Measurements from ENCODE around the gene CRYBG1. TPM values are rescaled to one million over a fixed set of nuclear protein-coding genes. Genes with fewer than 3 reads are reported as not detected.
A peak's percentile ranks its signal among the peaks of the same experiment; 100 is the strongest.

The CRYBG1 gene
- 18.2 TPM for total RNA-seq

DNA sequence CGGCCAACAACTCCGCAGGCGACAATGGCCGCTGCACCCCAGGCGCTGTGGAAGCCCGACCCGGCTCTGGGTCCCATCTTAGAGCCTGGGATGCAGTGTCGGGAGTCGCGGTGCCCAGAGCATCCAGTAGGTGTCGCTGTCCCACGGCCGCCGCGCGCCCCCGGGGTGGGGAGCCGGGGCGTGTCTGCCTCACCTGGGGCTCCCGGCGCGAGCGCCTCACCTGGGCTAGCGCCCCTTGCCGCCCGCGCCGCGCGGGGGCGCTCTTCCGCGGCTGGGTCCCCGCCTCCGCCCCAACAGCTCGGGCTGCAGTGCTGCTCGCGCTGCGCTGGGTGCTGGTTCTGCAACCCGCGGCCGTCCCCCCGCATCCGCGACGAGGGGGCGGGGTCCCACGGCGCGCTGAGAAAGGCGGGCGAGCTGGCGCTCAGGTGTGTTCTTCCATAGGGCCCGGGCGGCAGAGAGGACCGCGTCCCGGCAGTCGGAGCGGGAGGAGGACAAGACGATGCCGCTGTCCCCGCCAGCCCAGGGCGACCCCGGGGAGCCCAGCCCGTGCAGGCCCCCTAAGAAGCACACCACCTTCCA is at the start of gene CRYBG1:
CRYBG1 (plus strand) TSS at position 308 of the 579 bp plus-strand sequence; CDS start at position 500, 192 bp downstream.
- DNase-seq (ENCODE audit: low spot score), result peak; percentile 66

GRCh38 chr6:106315765-106316374 is 44.6 kb upstream of the CRYBG1 start:
- no peak for DNase-seq (ENCODE audit: low spot score)

DNA sequence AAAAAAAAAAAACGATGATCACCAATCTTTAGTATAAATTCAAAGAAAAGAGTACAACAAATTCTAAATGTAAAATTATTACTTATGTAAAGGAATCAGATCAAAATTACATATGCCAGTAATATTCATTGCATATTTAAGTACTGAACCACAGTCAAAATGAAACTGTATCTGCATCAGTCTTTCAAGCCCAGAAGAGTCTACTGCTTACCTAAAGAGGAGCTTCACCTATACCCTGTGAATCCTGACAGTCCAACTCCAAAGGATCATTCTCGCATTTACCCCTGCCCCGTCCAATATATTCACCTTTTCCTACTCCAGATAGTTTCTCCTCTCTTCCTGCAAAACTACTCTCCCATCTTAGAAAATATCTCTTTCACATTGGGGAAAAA is 44.1 kb upstream of the CRYBG1 start:
- DNase-seq (ENCODE audit: low spot score), result no peak

- DNase-seq (ENCODE audit: low spot score), result no peak
Measured at GRCh38 chr6:106318061-106318460, 42.5 kb upstream of the CRYBG1 start.

DNA sequence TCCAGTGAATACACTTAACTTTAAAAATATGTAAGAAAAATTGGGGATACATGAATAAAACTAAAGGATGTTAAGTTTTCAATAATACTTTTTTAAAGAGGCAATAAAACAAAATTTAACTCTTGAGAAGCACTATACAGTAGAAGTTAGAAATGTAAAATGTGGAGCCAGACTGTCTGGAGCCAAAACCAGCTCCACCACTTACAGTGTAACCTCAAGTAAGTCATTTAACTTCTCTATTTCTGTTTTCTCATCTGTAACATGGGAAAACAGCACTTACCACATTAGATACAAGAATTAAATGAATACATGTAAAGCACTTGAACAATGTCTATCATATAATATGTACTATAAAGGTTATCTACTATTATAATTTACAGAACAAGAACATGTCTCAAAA is 41.7 kb upstream of the CRYBG1 start:
- no peak for DNase-seq (ENCODE audit: low spot score)

- DNase-seq (ENCODE audit: low spot score), result no peak
Measured at GRCh38 chr6:106321940-106322339, 38.6 kb upstream of the CRYBG1 start.

DNA sequence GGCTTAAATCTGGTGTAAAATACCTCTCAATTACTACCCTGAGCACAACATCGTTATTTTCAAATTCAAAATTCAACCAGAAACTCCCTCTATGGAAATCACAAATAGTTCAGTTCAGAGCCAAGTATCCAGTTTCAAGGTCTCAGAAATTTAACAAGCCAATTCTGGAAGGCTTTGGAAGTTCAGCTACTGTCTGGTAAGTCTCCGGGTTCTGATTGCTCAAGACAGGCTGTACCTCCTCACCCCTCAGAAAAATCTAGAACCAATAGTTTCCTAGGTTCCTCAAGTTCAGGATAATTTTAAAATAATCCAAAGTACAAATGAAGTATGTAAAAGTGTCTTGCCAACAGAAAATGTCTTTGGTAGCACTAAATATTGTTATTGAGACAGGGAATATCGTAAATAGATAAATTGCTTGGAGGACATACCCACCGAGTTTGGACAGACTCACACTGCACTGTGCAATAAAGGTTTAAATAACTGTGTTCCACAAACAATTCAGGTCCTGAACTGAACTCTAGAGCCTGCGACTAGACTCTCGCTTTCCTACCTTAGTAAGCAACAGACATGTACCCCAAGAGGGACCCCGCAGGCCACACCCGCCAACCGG is 35.7 kb upstream of the CRYBG1 start:
- DNase-seq (ENCODE audit: low spot score), result no peak

- peak; percentile 100 for DNase-seq (ENCODE audit: low spot score)
Measured at GRCh38 chr6:106325336-106326178, 35.0 kb upstream of the CRYBG1 start, which contains the start of gene ATG5. ATG5 (minus strand) TSS chr6:106325760; CDS start chr6:106316208, 9,552 bp downstream.

DNA sequence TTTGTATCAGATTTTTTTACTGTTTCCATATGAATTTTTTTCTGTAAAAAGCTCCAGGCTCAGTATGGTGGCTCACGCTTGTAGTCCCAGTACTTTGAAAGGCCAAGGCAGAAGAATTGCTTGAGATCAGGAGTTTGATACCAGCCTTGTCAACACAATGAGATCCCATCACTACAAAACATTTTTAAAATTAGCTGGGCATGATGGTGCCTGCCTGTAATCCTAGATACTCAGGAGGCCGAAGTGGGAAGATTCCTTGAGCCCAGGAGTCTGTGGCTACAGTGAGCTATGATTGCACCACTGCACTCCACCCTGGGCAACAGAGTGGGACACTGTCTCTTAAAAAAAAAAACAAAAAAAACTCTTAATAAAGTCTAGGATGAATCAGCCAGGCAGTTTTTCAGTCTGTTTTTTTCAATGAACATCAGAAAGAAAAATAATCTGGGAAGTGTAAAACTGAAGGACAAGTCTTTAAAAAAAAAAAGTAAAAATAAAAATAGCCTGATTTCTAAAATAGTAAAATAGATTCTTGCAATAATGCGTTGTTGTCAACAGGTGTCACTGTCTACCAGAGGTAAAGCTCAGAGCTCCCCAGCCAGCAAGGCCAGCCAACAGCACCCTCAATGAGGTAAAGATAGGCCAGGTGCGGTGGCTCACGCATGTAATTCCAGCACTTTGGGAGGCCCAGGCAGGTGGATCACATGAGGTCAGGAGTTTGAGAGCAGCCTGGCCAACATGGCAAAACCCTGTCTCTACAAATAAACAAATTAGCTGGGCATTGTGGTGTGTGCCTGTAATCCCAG is 25.7 kb upstream of the CRYBG1 start:
- peak; percentile 39 for DNase-seq (ENCODE audit: low spot score)

GRCh38 chr6:106339334-106340029 is 21.0 kb upstream of the CRYBG1 start:
- peak; percentile 48 for DNase-seq (ENCODE audit: low spot score)

DNA sequence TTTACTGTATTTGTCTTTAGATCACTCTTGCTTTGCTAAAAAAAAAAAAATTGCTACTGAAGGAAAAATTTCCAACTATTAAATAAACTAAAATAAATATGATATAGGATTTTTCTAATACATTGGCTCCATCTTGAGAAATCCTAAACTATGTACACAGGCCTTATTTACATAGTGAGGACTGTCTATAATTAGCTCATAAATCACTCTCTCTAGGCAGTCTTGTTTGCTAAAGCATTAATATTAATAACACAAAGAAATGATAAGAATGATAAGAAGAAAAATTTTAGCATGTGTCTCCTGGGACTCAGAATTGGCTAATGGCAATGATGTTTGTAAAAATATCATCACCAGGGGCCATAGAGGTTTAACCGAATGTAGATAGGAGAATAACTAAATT is 13.3 kb upstream of the CRYBG1 start:
- DNase-seq (ENCODE audit: low spot score), result no peak

DNA sequence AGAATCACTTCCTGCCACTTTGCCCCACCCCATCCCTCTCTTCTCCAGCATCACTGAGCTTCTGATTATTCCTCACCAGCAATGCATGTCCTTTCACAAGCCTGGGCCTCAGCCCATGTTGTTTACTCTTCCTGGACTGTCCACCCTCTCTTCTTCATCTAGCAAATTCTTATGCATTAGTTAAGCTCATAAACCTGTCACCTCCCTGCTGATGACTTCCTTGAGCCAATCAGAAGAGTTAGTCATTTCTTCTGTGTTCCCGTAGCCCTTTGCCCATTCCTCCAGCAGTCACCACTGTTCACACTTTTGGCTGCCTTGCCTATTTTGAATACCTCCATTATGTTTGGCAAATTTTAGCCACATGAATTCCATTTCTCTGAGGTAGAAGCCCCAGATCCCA is 4.1 kb upstream of the CRYBG1 start:
- no peak for DNase-seq (ENCODE audit: low spot score)

- no peak for DNase-seq (ENCODE audit: low spot score)
Measured at GRCh38 chr6:106359959-106360409, 533 bp upstream of the CRYBG1 start.

GRCh38 chr6:106360989-106361430 is 493 bp downstream of the CRYBG1 start:
- DNase-seq (ENCODE audit: low spot score), result no peak

DNA sequence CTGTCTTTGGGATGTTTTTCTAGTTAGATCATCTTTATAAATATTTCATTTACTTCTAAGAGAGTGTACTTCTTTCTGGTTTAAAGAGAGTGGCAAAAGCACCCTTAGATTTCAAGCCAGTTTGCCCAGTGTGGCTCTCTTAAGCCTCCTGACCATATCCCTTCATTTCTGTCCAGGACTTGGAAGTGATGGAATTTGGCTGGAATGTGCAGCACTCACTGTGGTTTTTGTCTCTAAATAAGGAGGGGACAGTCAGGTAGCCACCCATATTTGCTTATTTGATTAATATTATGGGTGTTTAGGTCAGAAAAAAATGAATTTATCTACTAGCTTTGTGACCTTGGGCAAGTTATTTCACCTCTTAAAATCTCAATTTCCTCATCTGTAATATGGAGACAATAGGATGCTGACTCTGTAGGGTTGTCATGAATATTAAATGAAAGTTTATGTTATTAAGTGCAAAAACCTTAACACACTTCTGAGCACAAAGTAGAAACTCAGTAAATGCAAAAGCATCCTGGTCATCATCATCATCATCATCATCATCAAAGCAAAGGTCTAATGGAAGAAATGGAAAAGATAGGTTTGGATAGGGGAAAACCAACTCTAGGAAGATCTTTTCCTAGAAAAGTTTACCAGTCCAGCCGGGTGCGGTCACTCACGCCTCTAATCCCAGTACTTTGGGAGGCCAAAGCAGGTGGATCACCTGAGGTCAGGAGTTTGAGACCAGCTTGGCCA is 3.1 kb downstream of the CRYBG1 start:
- DNase-seq (ENCODE audit: low spot score), result no peak

DNA sequence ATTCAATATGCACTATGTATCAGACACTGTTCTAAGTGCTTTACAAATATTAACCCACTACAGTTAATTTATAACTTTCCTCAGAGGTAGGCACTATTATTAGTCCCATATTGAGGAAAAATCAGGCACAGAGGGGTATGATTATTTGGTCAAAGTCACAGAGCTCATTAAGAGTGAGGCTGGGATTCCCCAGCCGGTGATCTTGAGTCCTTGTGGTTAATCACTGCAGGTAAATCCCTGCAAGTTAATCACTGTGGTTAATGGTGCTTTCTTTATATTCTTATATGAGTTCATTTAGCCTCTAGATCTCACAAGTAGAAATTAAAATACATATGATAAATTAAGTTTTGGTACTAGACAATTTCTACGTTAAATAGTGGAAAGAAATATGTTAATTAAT is 9.2 kb downstream of the CRYBG1 start:
- no peak for DNase-seq (ENCODE audit: low spot score)

DNA sequence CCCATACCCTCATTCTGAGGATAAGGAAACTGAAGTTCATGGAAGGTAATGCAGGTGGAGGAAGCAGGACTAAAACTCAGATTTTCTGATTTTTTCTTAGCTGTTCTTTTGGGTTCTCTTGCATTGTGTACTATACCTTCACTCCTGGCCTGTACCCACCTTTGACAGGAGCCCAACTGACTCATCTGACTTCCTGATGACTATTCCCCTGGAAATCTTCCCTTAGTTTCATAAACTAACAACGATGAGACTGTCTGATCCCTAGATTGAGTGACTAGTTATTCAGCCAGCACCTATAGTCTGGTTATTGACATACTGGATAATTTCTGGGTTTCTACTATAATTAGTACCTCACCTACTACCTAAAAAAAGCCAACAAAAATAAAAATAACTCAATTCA is 10.1 kb downstream of the CRYBG1 start:
- no peak for DNase-seq (ENCODE audit: low spot score)

DNA sequence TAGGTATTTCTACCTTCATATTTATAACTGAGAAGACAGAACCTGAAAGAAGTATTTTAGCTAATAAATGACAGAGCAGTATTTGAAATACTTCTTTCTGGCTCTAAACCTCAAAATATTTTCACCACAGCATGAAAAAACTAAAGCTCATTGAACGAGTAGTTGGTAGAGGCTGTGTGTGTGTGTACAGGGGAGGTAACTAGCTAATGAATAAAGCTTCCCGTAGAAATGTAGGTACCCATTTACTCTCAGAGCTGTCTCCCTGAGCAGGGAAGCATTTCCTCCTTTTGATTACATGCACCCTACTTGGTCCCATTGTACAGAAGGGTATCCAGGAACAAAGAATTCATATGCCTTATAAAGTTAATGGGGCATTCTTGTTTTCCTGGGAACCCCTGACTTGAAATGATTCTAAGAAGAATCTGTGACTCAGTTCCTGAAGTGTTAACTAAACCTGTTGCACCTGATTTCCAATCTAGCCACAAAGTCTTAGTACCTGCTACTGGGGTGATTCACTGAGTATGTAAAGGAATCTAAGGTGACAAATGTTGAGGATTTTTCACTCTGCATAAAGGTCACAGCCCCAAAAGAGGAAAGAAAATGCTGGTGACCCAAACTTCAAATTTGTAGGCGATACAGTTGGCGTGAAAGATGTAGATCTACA is 12.5 kb downstream of the CRYBG1 start:
- DNase-seq (ENCODE audit: low spot score), result no peak

GRCh38 chr6:106373502-106374239 is 13.2 kb downstream of the CRYBG1 start:
- no peak for DNase-seq (ENCODE audit: low spot score)

Data from mucosa of gallbladder (tissue), 1 donor.